A549 treated with dexamethasone at 1 μM for 4 hours (cell line): ENCODE data around the gene ADD3. TPM values are rescaled to one million over a fixed set of nuclear protein-coding genes. Genes with fewer than 3 reads are reported as not detected.

ENCODE experiments used
- total RNA-seq: library from RNA; stranded (reverse); fragments of 200-300 nt; extraction: Qiagen RNA extraction; gene quantifications from 5 replicates; pipeline ENCODE4 v1.2.3, GENCODE V29; 2022

The ADD3 gene, protein sequence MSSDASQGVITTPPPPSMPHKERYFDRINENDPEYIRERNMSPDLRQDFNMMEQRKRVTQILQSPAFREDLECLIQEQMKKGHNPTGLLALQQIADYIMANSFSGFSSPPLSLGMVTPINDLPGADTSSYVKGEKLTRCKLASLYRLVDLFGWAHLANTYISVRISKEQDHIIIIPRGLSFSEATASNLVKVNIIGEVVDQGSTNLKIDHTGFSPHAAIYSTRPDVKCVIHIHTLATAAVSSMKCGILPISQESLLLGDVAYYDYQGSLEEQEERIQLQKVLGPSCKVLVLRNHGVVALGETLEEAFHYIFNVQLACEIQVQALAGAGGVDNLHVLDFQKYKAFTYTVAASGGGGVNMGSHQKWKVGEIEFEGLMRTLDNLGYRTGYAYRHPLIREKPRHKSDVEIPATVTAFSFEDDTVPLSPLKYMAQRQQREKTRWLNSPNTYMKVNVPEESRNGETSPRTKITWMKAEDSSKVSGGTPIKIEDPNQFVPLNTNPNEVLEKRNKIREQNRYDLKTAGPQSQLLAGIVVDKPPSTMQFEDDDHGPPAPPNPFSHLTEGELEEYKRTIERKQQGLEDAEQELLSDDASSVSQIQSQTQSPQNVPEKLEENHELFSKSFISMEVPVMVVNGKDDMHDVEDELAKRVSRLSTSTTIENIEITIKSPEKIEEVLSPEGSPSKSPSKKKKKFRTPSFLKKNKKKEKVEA
- total RNA-seq = 3.8 to 6.8 TPM (median 4.7 TPM) in 5 replicates

DNA sequence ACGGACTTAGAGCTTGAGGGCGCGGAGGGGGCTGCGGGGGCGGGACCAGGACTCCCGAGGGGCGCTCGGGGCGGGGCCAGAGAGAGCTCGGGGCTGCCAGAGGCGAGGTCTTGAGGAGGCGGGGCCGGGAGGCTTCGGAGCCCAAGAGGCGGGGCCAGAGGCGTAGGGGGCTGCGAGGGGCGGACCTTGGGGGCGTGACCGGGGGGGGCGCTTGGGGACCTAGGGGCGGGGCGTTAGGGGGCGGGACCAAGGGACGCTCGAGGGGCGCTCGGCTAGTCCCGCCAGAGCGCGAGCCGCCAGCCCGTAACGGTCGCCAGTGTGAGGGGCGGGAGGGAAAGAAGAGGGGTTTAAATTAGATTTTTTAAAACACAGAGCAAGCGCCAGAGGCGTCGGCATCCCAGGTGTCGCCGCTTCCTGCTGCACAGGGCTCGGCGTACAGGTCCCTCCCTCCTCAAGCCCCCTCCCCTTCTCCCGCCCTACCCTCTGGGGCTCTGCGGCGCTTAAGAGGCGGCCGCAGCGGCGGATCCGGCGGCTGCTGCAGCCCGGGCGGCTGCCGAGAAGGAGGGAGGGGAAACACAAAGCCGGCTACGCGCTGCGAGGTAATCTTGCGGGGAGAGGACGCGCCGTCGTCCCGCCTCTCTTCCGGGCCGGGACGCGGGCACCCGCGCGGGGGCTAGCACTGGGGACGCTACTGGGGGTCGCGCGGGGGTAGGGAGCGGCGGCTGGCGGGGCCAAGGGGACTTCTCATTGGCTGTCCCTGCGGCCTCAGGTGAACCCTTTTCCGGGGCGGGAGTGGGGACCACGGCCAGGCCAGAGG lies at the start of gene ADD3:
TSS of gene ADD3 (plus strand) at position 284 of the 817 bp plus-strand sequence. CDS start 92,670 bp downstream, outside the sequence.

Other genes with a start within 250 kb of the ADD3 start
- gene XPNPEP1, start 84.5 kb upstream of the ADD3 start, total RNA-seq = 32.0 to 39.6 TPM (median 37.2 TPM) in 5 replicates
- gene MXI1, start 199.6 kb downstream of the ADD3 start, total RNA-seq = 5.2 to 7.9 TPM (median 6.2 TPM) in 5 replicates